ENCODE results near the gene SLC9A1.

DNA sequence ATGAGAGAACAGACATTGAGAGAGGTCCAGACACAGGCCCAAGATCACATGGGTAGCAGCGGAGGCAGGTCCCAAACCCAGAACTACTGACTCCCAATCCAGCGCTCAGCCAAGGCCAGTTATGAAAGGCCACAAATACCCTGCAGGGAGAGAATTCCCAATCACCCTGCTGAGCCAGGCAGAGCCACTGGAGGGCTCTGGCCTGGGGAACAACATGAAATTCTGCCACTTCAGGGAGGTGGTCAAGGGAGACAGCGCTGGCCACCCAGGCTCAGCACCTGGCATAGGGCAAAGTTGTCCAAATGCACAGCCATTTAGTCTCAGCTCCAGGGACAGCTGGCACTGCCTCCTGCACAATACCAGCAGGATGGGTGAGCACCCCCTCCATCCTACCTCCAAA is 27.5 kb downstream of the SLC9A1 start:
- TF ChIP-seq, protein P1, sequence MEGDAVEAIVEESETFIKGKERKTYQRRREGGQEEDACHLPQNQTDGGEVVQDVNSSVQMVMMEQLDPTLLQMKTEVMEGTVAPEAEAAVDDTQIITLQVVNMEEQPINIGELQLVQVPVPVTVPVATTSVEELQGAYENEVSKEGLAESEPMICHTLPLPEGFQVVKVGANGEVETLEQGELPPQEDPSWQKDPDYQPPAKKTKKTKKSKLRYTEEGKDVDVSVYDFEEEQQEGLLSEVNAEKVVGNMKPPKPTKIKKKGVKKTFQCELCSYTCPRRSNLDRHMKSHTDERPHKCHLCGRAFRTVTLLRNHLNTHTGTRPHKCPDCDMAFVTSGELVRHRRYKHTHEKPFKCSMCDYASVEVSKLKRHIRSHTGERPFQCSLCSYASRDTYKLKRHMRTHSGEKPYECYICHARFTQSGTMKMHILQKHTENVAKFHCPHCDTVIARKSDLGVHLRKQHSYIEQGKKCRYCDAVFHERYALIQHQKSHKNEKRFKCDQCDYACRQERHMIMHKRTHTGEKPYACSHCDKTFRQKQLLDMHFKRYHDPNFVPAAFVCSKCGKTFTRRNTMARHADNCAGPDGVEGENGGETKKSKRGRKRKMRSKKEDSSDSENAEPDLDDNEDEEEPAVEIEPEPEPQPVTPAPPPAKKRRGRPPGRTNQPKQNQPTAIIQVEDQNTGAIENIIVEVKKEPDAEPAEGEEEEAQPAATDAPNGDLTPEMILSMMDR (tag by site-specific recombination; IDR thresholded peaks at IDR 0.05) = peak; percentile 27; the same call in 1 of the 2 replicates
- TF ChIP-seq ZNF274 (IDR thresholded peaks at IDR 0.05; ENCODE audit: low read length) (no peak), ZNF274 (tag by site-specific recombination; IDR thresholded peaks at IDR 0.05; ENCODE audit: borderline replicate concordance) (no peak), ELK4 (IDR thresholded peaks at IDR 0.05; ENCODE audit: borderline replicate concordance, low read depth, low read length) (no peak), ZNF747 (tag by site-specific recombination; IDR thresholded peaks at IDR 0.05) (no peak), ZNF707 (tag by site-specific recombination; IDR thresholded peaks at IDR 0.05) (no peak), MEIS1 (CRISPR knock-in tag; IDR thresholded peaks at IDR 0.05; ENCODE audit: borderline replicate concordance) (no peak), ZBTB7A (tag by site-specific recombination; IDR thresholded peaks at IDR 0.05; ENCODE audit: low read depth) (no peak), ZNF423 (tag by site-specific recombination; IDR thresholded peaks at IDR 0.05) (no peak), ZNF24 (tag by site-specific recombination; IDR thresholded peaks at IDR 0.05) (no peak)
- TF ChIP-seq, protein P2, sequence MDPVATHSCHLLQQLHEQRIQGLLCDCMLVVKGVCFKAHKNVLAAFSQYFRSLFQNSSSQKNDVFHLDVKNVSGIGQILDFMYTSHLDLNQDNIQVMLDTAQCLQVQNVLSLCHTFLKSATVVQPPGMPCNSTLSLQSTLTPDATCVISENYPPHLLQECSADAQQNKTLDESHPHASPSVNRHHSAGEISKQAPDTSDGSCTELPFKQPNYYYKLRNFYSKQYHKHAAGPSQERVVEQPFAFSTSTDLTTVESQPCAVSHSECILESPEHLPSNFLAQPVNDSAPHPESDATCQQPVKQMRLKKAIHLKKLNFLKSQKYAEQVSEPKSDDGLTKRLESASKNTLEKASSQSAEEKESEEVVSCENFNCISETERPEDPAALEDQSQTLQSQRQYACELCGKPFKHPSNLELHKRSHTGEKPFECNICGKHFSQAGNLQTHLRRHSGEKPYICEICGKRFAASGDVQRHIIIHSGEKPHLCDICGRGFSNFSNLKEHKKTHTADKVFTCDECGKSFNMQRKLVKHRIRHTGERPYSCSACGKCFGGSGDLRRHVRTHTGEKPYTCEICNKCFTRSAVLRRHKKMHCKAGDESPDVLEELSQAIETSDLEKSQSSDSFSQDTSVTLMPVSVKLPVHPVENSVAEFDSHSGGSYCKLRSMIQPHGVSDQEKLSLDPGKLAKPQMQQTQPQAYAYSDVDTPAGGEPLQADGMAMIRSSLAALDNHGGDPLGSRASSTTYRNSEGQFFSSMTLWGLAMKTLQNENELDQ (tag by site-specific recombination; IDR thresholded peaks at IDR 0.05; ENCODE audit: low read depth) = no peak

All from HEK293 (cell line).